ENCODE measurements around the gene DGCR8. TPM values are rescaled to one million over a fixed set of nuclear protein-coding genes. Genes with fewer than 3 reads are reported as not detected.

DGCR8 gene
- total RNA-seq, 6 experiments from 2014 or later = 11.4 to 27.2 (median 16.1) TPM

- H3K4me1 ChIP-seq = peaks cover 0 to 8% (median 3%) of the 10 kb centered on the region in 4 donors
- DNase-seq = peak in 2 of 3 donors; percentile 25 to 58
- H3K27me3 ChIP-seq = no peaks in the 10 kb centered on the region
- peak in 2 of 4 donors; percentile 2 to 3 for ATAC-seq
- H3K4me3 ChIP-seq = no peak overlapping the region
- no peak overlapping the region for H3K27ac ChIP-seq
- TF ChIP-seq POLR2A (IDR thresholded peaks at IDR 0.05) (no peak), CTCF (IDR thresholded peaks at IDR 0.05) (no peak)
- H3K9me3 ChIP-seq = no peaks in the 10 kb centered on the region
- WGBS (ENCODE audit: insufficient coverage, low coverage, low lambda C conversion rate, missing lambda C conversion rate) = 72% methylated on average over 4 of the region's 23 CpGs
- intact Hi-C loops (cut with DNase I) = loop anchor here (10.0 kb wide), 1 partner anchor 135 kb away; no protein-coding TSS in a partner anchor
- H3K36me3 ChIP-seq = peaks cover 6 to 87% (median 31%) of the 10 kb centered on the region in 4 donors
Observed at GRCh38 chr22:20109411-20110358, 29.6 kb downstream of the DGCR8 start.

- no peak for ATAC-seq
- H3K9me3 ChIP-seq = no peaks in the 10 kb centered on the region
- DNase-seq = peak in 1 of 3 donors; percentile 11
- intact Hi-C loops (cut with DNase I) = loop anchor here (10.0 kb wide), 1 partner anchor 136 kb away; no protein-coding TSS in a partner anchor
- H3K27me3 ChIP-seq = no peaks in the 10 kb centered on the region
- peaks cover 6 to 85% (median 31%) of the 10 kb centered on the region in 4 donors for H3K36me3 ChIP-seq
- WGBS (ENCODE audit: insufficient coverage, low coverage, low lambda C conversion rate, missing lambda C conversion rate) = 88% methylated on average over 6 of the region's 9 CpGs
- TF ChIP-seq POLR2A (IDR thresholded peaks at IDR 0.05) (no peak), CTCF (IDR thresholded peaks at IDR 0.05) (no peak)
- H3K4me3 ChIP-seq = no peak overlapping the region
- no peak overlapping the region for H3K27ac ChIP-seq
- H3K4me1 ChIP-seq = peaks cover 0 to 2% (median under 1%) of the 10 kb centered on the region in 4 donors
Observed at GRCh38 chr22:20110359-20110985, 30.4 kb downstream of the DGCR8 start.

- Histone ChIP-seq H3K27ac (no peak overlapping the region), H3K9me3 (no peaks in the 10 kb centered on the region), H3K27me3 (no peaks in the 10 kb centered on the region), H3K4me1 (peaks cover 0 to 8% (median 4%) of the 10 kb centered on the region in 4 donors), H3K4me3 (no peak overlapping the region), H3K36me3 (peaks cover 4 to 79% (median 30%) of the 10 kb centered on the region in 4 donors)
- ATAC-seq = peak; percentile 11 to 41 (median 29)
- TF ChIP-seq CTCF (IDR thresholded peaks at IDR 0.05) (peak in 3 of 4 donors; percentile 28 to 36 (median 33)), POLR2A (IDR thresholded peaks at IDR 0.05) (no peak)
- peak in 2 of 3 donors; percentile 24 to 38 for DNase-seq
- intact Hi-C loops (cut with DNase I) = loop anchor here (10.0 kb wide), 1 partner anchor 136 kb away; no protein-coding TSS in a partner anchor
- WGBS (ENCODE audit: insufficient coverage, low coverage, low lambda C conversion rate, missing lambda C conversion rate) = 44% methylated on average over 9 of the region's 14 CpGs
Observed at GRCh38 chr22:20111045-20111688, 31.1 kb downstream of the DGCR8 start.

Data from right lobe of liver (tissue), 6 donors.